ENCODE measurements around the gene MARS1.

GRCh38 chr12:57456737-57457490, 31.0 kb upstream of the MARS1 start:
- no peak for TF ChIP-seq POLR2AphosphoS5 (IDR thresholded peaks at IDR 0.05)
- no peak for TF ChIP-seq CTCF (IDR thresholded peaks at IDR 0.05)
- TF ChIP-seq EP300 (IDR thresholded peaks at IDR 0.05) = no peak

All from stomach (tissue), 4 donors.